ENCODE results near the gene PTPN1. TPM values are rescaled to one million over a fixed set of nuclear protein-coding genes. Genes with fewer than 3 reads are reported as not detected.

The PTPN1 gene
- total and polyA plus RNA-seq, 10 of the 15 experiments (the other 5 are each of a cell fraction or from before 2014, with no cell fraction given) = 15.9 to 74.7 (median 43.9) TPM

- FAIRE-seq (no peak), DNase-seq (ENCODE audit: low read depth, low spot score) (no peak), ATAC-seq (peak; percentile 71)
- Histone ChIP-seq H2AFZ (ENCODE audit: control insufficient read depth, low read depth, low read length) (peak overlapping the region; percentile 67), H3K36me3 (ENCODE audit: control insufficient read depth in 2 of 2, insufficient read depth in 2 of 2, low read length in 1 of 2) (no peaks in the 10 kb centered on the region), H3K4me2 (ENCODE audit: control insufficient read depth, insufficient read depth) (no peak overlapping the region; the same call in 1 of the 2 replicates), H4K20me1 (ENCODE audit: control insufficient read depth, insufficient read depth) (no peaks in the 10 kb centered on the region), H3K9me3 (replicated peaks; ENCODE audit: control insufficient read depth, insufficient read depth, low read length) (no peaks in the 10 kb centered on the region; the same call in 2 of the 3 replicates), H3K79me2 (ENCODE audit: control insufficient read depth, insufficient read depth, low read length) (no peaks in the 10 kb centered on the region), H3K27ac (ENCODE audit: control insufficient read depth, insufficient read depth) (no peak overlapping the region), H3K9ac (ENCODE audit: control insufficient read depth, insufficient read depth, low read length) (no peak overlapping the region), H3K4me3 (no peak overlapping the region), H3K27me3 (replicated peaks in 1 of 2; ENCODE audit: control insufficient read depth in 2 of 2, insufficient read depth in 2 of 2, low read length in 1 of 2) (no peaks in the 10 kb centered on the region), H3K4me1 (ENCODE audit: control insufficient read depth, insufficient read depth, low read length) (peaks cover 51% of the 10 kb centered on the region)
- 14% methylated on average over 5 of the region's 5 CpGs for WGBS (ENCODE audit: insufficient coverage, insufficient replicate concordance, low lambda C conversion rate, missing lambda C conversion rate)
- in situ Hi-C loops (cut with MboI) = no loop called here
- intact Hi-C loops (cut with micrococcal nuclease; ENCODE audit: unreplicated experiment) = no loop called here
- RAD21 ChIA-PET (ENCODE audit: unreplicated experiment) = interaction anchor here (1.1 kb wide), 1 partner anchor 72 kb away, joined by 3 read pairs; no protein-coding TSS in a partner anchor
- SMC1A ChIA-PET (ENCODE audit: uncharacterized antibody, unreplicated experiment) = interaction anchor here (1.2 to 95.1 kb wide), 4 partner anchors 10 to 48 kb away, joined by 8 to 2799 read pairs (median 27); partner anchors contain the start of gene PTPN1
- CTCF ChIA-PET = interaction anchor here (10.4 kb wide), 1 partner anchor 76 kb away, joined by 240 read pairs; no protein-coding TSS in a partner anchor
- no TSS peak for BruUV-seq (replicated peaks)
- POLR2A ChIA-PET = interaction anchor here (1.0 to 1.1 kb wide), 3 partner anchors 10 to 15 kb away, joined by 4 to 5 read pairs (median 4); no protein-coding TSS in a partner anchor
- TF ChIP-seq ZNF592 (IDR thresholded peaks at IDR 0.05) = no peak
- no peak for TF ChIP-seq WRNIP1 (IDR thresholded peaks at IDR 0.05; ENCODE audit: borderline replicate concordance, low read depth, low read length)
- TF ChIP-seq NR2F1 (conservative IDR thresholded peaks at IDR 0.05) = no peak
- TF ChIP-seq MXI1 (IDR thresholded peaks at IDR 0.05; ENCODE audit: low read depth, low read length) = no peak
- TF ChIP-seq JUND (IDR thresholded peaks at IDR 0.05; ENCODE audit: low read depth, low read length) = no peak
- TF ChIP-seq SMAD5 (IDR thresholded peaks at IDR 0.05; ENCODE audit: low read depth) = no peak
- TF ChIP-seq SKIL (IDR thresholded peaks at IDR 0.05; ENCODE audit: low read depth, poor library complexity, severe bottlenecking) = peak; percentile 44
- 0 out of 2 replicates have a peak, but pooled peaks have one; percentile 9 for TF ChIP-seq DPF2 (IDR thresholded peaks at IDR 0.05)
- TF ChIP-seq MTA2 (IDR thresholded peaks at IDR 0.05; ENCODE audit: low read depth) = peak; percentile 68; the same call in 1 of the 2 replicates
- TF ChIP-seq FOS (IDR thresholded peaks at IDR 0.05; ENCODE audit: borderline replicate concordance, extremely low read depth, insufficient read length) = no peak
- peak; percentile 42; the same call in 1 of the 2 replicates for TF ChIP-seq ZNF687 (IDR thresholded peaks at IDR 0.05)
- peak; percentile 84 for TF ChIP-seq MEF2B (IDR thresholded peaks at IDR 0.05; ENCODE audit: partially characterized antibody, poor library complexity, severe bottlenecking)
These were observed 12.0 kb upstream of the PTPN1 start for GRCh38 chr20:50498071-50498776.

All from GM12878 (cell line).